ENCODE data around the gene PDIA4.
"Not testable (repeated sequence)": the region's sequence is repeated elsewhere in the genome, so short reads cannot be mapped to it uniquely, and the experiment has no call there.

The PDIA4 gene

DNA sequence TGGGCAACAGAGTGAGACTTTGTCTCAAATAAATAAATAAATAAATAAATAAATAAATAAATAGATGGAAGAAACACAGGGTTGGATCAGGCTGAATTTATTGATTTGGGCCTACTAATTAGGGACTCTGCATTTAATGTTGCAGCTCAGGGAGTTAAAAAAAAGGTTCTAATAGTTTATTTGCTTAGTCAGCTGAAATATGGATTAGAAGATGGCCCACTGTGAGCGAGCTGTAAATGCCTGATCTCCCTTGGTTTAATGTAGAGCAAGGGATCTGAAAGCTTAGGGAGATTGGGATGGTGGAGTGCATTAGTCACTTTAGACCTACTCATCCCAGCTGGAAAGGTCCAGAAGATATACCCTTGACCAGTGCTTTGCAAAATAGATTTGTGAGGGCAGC, 25.1 kb upstream of the PDIA4 start:
- no peak overlapping the region for H3K4me3 Mint-ChIP-seq
- H3K9me3 Mint-ChIP-seq, result no peaks in the 10 kb centered on the region
- H3K27ac Mint-ChIP-seq, result no peak overlapping the region
- ATAC-seq (ENCODE audit: low read depth) (no peak), DNase-seq (ENCODE audit: low spot score in 2 of 2) (no peak)
- H3K4me1 Mint-ChIP-seq, result no peaks in the 10 kb centered on the region
- H3K27me3 Mint-ChIP-seq, result peaks cover 6% of the 10 kb centered on the region
- H3K36me3 Mint-ChIP-seq, result no peaks in the 10 kb centered on the region

DNA sequence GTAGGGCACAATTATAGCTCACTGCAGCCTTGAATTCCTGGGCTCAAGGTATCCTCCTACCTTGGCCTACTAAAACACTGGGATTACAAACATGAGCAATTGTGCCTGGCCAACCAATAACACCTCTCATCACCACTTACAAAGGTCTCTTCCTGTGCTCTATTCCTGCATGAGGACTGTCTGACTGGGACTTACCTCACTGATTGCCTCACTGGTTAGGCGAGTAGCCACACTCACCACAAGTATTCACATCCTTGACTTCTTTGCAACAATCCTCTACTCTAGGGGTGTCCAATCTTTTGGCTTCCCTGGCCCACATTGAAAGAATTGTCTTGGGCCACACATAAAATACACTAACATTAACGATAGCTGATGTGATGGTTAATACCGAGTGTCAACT, 22.6 kb upstream of the PDIA4 start:
- DNase-seq (ENCODE audit: low spot score in 2 of 2) (no peak), ATAC-seq (ENCODE audit: low read depth) (no peak)
- Mint-ChIP-seq H3K27me3 (peaks cover 7% of the 10 kb centered on the region), H3K9me3 (no peaks in the 10 kb centered on the region), H3K27ac (no peak overlapping the region), H3K4me1 (no peaks in the 10 kb centered on the region), H3K36me3 (no peaks in the 10 kb centered on the region), H3K4me3 (no peak overlapping the region)

DNA sequence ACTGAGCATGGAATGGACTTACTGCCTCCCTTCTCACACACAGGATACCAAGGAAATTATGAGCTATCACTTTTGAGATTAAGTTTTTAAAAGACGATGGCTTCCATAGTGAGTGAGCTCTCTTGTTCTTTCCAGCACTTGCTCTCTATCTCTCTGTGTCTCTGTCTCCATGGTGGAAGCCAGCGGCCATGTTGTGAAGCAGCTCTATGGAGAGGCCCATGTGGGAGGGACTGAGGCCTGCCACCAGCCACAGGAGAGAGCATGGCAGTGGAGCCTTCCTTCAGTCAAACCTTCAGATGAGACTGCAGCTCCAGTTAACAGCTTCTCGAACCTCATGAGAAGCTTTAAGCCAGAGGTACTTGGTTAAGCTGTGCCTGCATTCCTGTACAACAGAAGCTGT, 20.5 kb upstream of the PDIA4 start:
- H3K4me1 Mint-ChIP-seq, result no peaks in the 10 kb centered on the region
- H3K27ac Mint-ChIP-seq, result no peak overlapping the region
- ATAC-seq (ENCODE audit: low read depth) (no peak), DNase-seq (ENCODE audit: low spot score in 2 of 2) (no peak)
- H3K4me3 Mint-ChIP-seq, result no peak overlapping the region
- no peaks in the 10 kb centered on the region for H3K9me3 Mint-ChIP-seq
- H3K27me3 Mint-ChIP-seq, result peaks cover 7% of the 10 kb centered on the region
- H3K36me3 Mint-ChIP-seq, result no peaks in the 10 kb centered on the region

DNA sequence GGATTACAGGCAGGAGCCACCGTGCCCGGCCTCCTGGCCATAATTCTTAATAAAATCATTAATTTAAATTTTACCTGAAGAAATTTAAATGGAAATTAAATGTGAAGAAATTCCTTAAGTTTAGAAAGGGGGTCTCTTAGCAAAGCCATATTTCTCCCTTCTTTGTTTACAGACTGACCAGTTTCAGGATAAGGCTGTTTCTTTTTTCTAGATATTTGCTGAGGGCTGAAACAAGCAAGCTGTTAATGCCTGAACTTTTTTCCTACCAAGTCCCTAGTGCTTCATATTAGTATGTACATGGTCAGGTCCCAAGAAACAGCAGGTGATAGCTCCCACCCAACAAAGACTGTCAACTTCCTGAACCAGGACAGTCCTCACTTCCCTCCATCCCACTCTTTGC, 18.1 kb upstream of the PDIA4 start:
- ATAC-seq (ENCODE audit: low read depth) (no peak), DNase-seq (ENCODE audit: low spot score in 2 of 2) (no peak)
- Mint-ChIP-seq H3K27ac (no peak overlapping the region), H3K9me3 (no peaks in the 10 kb centered on the region), H3K36me3 (no peaks in the 10 kb centered on the region), H3K4me3 (no peak overlapping the region), H3K4me1 (no peaks in the 10 kb centered on the region), H3K27me3 (peaks cover 11% of the 10 kb centered on the region)

DNA sequence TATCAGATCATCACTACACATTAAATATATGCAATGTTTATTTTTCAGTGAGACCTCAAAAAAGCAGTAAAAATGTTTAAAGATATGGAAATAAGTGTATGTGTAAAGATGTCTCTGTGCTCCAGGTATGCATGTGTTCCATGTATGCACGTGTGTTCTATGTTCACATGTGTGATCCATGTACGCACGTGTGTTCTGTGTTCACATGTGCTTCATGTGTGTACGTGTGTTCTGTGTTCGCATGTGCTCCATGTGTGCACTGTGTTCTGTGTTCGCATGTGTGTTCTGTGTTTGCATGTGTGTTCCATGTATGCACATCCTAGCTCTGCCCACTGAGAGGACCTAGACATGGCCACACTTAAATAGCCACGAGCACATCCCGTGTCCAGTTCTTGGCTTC, 15.6 kb upstream of the PDIA4 start:
- Mint-ChIP-seq H3K27ac (no peak overlapping the region), H3K4me1 (no peaks in the 10 kb centered on the region), H3K4me3 (no peak overlapping the region), H3K9me3 (no peaks in the 10 kb centered on the region), H3K27me3 (peaks cover 11% of the 10 kb centered on the region), H3K36me3 (no peaks in the 10 kb centered on the region)
- DNase-seq (ENCODE audit: low spot score in 2 of 2), result no peak
- ATAC-seq (ENCODE audit: low read depth), result no peak

DNA sequence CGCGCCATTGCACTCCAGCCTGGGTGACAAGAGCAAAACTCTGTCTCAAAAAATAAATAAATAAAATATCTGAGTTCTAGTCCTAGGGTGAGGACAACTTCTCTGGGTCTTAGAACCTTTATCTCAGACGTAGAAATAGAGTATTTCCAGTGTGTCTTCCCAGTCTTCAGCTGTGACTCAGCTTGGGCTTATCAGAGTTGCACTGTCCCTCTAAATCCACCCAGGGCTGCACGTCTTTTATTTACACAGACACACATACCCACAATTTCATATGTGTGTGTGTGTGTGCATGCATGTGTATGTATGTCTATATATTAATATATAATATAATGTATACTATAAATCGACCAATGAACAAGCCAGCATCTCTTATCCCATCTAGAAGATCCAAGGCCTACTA, 13.0 kb upstream of the PDIA4 start:
- H3K27me3 Mint-ChIP-seq, result peaks cover 9% of the 10 kb centered on the region
- H3K9me3 Mint-ChIP-seq, result peaks cover 4% of the 10 kb centered on the region
- no peak for ATAC-seq (ENCODE audit: low read depth)
- no peak overlapping the region for H3K4me3 Mint-ChIP-seq
- H3K27ac Mint-ChIP-seq, result no peak overlapping the region
- DNase-seq (ENCODE audit: low spot score in 2 of 2), result no peak
- H3K36me3 Mint-ChIP-seq, result peaks cover 2% of the 10 kb centered on the region
- peaks cover 2% of the 10 kb centered on the region for H3K4me1 Mint-ChIP-seq

DNA sequence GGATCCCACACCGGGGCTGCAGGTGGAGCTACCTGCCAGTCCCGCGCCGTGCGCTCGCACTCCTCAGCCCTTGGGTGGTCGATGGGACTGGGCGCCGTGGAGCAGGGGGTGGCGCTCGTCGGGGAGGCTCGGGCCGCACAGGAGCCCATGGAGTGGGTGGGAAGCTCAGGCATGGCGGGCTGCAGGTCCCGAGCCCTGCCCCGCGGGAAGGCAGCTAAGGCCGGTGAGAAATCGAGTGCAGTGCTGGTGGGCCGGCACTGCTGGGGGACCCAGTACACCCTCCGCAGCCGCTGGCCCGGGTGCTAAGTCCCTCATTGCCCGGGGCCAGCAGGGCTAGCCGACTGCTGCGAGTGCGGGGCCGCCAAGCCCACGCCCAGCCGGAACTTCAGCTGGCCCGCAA, 10.3 kb upstream of the PDIA4 start:
- not testable (repeated sequence) for H3K4me1 Mint-ChIP-seq

DNA sequence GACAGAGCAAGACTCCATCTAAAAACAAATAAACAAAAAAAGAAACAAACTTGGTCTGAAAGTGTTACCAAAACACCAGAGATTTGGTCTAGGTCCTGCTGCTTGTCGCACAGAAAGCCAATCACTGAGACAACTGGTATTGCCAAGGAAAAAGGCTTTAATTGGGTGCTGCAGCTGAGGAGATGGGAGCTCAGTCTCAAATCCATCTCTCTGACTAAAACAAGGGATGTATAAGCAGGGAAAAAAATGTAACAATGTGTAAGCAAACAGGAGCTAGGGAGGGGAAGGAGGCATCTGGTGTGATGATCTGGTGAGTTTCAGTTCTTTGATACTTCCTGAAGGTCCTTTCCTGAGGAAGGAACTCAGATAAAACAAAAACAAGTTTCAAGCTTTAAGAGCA, 8.4 kb upstream of the PDIA4 start:
- Mint-ChIP-seq H3K9me3 (peaks cover 4% of the 10 kb centered on the region), H3K4me1 (peaks cover 2% of the 10 kb centered on the region), H3K4me3 (no peak overlapping the region), H3K27me3 (peaks cover 5% of the 10 kb centered on the region), H3K36me3 (peaks cover 4% of the 10 kb centered on the region), H3K27ac (no peak overlapping the region)
- ATAC-seq (ENCODE audit: low read depth) (no peak), DNase-seq (ENCODE audit: low spot score in 2 of 2) (no peak)

More for the DNA sequence above, 10.3 kb upstream of the PDIA4 start:
- H3K9me3 Mint-ChIP-seq; ATAC-seq (ENCODE audit: low read depth); H3K4me3 Mint-ChIP-seq; H3K27ac Mint-ChIP-seq; H3K36me3 Mint-ChIP-seq; DNase-seq (ENCODE audit: low spot score in 2 of 2); H3K27me3 Mint-ChIP-seq: not testable (repeated sequence)

DNA sequence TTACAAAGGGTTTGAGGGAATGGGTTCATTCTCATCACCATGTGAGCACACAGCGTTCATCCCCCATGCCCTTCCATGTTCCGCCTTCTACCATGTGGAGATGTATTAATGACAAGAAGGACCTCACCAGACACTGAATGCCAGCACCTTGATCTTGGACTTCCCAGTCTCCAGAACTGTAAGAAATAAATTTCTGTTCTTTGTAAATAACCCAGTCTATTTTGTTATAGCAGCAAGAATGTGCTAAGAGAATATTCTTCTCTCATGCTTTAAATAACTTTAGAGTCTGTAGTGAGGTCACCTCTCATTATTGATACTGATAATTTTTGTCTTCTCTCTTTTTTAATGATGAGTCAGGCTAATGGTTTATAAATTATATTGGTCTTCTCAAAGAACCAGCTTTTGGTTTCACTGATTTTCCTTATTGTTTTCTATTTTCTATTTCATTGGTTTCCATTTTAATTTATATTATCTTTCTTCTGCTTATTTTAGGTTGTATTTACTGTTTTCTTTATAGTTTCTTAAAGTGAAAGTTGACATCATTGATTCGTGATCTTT, 3.1 kb upstream of the PDIA4 start:
- ATAC-seq (ENCODE audit: low read depth), result no peak
- Mint-ChIP-seq H3K4me1 (peaks cover 15% of the 10 kb centered on the region), H3K27me3 (no peaks in the 10 kb centered on the region), H3K4me3 (no peak overlapping the region), H3K27ac (no peak overlapping the region), H3K9me3 (no peaks in the 10 kb centered on the region), H3K36me3 (peaks cover 2% of the 10 kb centered on the region)
- no peak for DNase-seq (ENCODE audit: low spot score in 2 of 2)

DNA sequence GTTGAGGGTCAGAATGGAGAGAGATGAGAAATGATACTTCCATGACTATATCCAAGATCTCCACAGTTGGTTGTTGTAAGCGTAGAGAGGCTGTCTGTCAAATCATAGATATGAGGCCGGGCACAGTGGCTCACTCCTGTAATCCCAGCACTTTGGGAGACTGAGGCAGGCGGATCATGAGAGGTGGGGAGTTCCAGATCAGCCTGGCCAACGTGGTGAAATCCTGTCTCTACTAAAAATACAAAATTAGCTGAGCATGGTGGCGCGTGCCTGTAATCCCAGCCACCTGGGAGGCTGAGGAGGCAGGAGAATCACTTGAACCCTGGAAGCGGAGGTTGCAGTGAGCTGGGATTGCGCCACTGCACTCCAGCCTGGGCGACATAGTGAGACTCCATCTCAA, 2.1 kb upstream of the PDIA4 start:
- ATAC-seq (ENCODE audit: low read depth); H3K9me3 Mint-ChIP-seq; H3K27me3 Mint-ChIP-seq; H3K27ac Mint-ChIP-seq; H3K4me3 Mint-ChIP-seq; DNase-seq (ENCODE audit: low spot score in 2 of 2); H3K36me3 Mint-ChIP-seq: not testable (repeated sequence)
- H3K4me1 Mint-ChIP-seq, result peaks cover 21% of the 10 kb centered on the region

DNA sequence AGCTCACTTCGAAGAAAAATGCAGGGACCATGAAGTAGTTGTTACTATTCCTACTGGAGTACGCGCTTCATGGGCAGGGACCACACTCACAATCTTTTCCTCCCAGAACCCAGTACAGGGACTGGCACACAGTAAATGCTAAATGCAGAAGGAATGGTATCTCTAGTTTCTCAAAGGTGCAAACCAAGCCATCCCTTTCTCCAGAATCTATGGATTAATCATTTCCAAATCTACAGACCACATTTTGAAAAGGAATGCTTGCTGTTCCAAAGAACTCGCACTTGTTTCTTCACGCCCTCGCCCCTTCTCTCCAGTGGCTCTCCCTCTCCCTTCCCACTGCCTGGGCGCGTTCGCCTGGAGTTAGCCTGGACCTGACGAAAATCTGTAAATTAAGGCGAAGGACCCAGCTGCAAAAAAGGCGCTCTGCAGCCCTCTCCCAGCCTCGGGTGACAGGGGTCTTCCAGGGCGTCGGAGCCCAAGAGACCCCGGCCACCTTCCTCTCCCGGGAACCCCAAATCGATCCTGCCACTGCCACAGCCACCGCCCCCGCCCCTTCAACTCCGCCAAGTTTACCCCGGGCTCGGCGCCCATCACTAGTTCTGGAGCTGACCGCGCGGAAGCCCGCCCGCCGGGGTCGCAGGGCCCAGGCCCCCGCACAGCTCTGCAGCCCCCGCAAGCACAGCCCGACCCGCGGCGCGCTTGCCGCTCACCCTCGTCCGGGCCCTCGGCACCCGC, 527 bp downstream of the PDIA4 start:
- no peak for DNase-seq (ENCODE audit: low spot score in 2 of 2)
- peaks cover 30% of the 10 kb centered on the region for H3K4me1 Mint-ChIP-seq
- no peak for ATAC-seq (ENCODE audit: low read depth)

DNA sequence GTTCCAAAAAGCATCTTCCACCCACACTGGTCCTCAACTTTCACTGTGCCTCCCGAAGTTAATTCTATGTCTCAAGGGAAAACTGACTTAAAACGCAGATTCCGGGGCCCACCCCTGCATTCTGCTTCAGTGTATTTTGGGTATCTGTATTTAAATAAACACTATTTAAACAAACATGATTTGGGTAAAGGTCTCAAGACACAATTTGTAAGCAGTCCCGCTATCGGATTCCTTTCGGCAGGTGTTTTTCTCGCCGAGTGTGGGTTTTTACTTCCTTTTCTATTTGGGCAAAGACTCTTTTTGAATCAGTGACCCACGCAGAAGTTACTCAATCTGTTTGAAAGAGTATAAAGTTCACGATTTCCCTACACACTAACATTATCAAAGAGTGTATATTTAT, 1.2 kb downstream of the PDIA4 start:
- no peaks in the 10 kb centered on the region for H3K27me3 Mint-ChIP-seq
- H3K4me3 Mint-ChIP-seq, result peak overlapping the region; percentile 86
- DNase-seq (ENCODE audit: low spot score in 2 of 2), result no peak
- no peak for ATAC-seq (ENCODE audit: low read depth)
- H3K36me3 Mint-ChIP-seq, result peaks cover 5% of the 10 kb centered on the region
- no peaks in the 10 kb centered on the region for H3K9me3 Mint-ChIP-seq
- peak overlapping the region; percentile 86 for H3K27ac Mint-ChIP-seq
- peaks cover 32% of the 10 kb centered on the region for H3K4me1 Mint-ChIP-seq

More for the DNA sequence above, 527 bp downstream of the PDIA4 start:
- Mint-ChIP-seq H3K4me3 (peak overlapping the region; percentile 86), H3K9me3 (no peaks in the 10 kb centered on the region), H3K27me3 (no peaks in the 10 kb centered on the region), H3K36me3 (peaks cover 5% of the 10 kb centered on the region), H3K27ac (peak overlapping the region; percentile 86)

DNA sequence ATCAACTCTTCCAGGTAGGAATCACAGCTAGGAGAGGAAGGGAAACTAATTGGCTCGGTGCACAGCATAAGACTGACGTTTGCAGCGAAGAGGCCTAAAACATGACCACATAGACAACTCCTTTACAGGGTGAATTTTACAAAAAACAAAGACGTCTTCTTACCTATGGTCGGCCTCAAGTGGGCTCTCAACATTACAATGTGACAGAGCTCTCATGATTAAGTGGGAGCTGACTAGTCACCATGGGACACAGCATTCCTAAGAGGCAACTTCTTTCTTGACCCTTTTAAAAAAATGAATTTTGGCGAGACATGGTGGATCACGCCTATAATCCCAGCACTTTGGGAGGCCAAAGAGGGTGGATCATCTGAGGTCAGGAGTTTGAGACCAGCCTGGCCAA, 4.6 kb downstream of the PDIA4 start:
- Mint-ChIP-seq H3K36me3 (peaks cover 20% of the 10 kb centered on the region), H3K27me3 (no peaks in the 10 kb centered on the region), H3K27ac (no peak overlapping the region), H3K9me3 (no peaks in the 10 kb centered on the region), H3K4me1 (peaks cover 38% of the 10 kb centered on the region), H3K4me3 (no peak overlapping the region)
- DNase-seq (ENCODE audit: low spot score in 2 of 2) (no peak), ATAC-seq (ENCODE audit: low read depth) (no peak)

DNA sequence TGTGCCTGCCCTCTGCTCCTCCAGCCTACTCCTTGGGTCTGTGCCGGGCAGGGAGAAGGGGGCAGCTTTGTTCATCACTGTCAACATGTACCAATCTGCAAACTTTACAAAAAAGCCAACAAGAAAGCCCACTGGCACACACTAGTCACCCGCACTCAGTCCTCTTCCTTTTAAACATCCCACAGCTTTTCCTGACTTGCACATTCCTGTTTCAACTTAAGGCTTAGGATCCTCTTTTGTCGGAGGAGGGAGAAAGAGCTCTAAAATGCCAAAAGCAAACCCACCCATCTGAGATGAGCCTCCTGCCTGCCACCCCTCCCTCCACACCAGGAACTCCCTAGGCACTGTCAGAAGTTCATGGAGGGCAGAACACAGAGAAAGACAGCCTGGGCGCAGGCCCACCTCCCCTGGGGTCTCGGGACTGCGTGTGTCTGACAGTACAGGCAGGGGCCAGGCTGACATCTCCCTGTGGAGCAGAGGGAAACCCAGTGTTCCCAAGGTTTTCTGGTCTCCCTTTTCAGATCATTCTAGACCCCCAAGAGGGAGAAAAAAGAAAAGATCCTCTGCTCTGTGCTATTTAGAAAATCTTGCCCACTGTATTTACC, 5.4 kb downstream of the PDIA4 start:
- Mint-ChIP-seq H3K36me3 (peaks cover 20% of the 10 kb centered on the region), H3K27me3 (no peaks in the 10 kb centered on the region), H3K9me3 (no peaks in the 10 kb centered on the region), H3K27ac (no peak overlapping the region), H3K4me1 (peaks cover 36% of the 10 kb centered on the region), H3K4me3 (no peak overlapping the region)
- no peak for DNase-seq (ENCODE audit: low spot score in 2 of 2)
- ATAC-seq (ENCODE audit: low read depth), result no peak

DNA sequence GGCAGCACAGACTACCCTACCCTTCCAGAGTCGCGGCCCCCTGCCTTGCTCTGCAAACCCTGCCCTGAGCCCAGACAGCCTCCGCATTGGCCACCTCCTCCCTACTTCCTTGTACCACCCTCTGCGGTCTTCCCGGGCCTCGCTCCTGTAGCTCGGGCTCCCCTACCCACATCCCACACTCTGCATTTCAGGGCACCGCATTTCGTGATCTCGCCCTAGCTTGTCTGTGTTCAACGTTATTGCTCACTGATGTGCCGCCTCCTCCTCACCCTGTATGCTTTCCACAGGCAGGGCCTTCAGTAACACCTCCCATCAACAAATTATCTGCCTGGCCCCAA, 6.6 kb downstream of the PDIA4 start:
- no peak for DNase-seq (ENCODE audit: low spot score in 2 of 2)
- Mint-ChIP-seq H3K4me1 (peaks cover 27% of the 10 kb centered on the region), H3K27me3 (no peaks in the 10 kb centered on the region), H3K4me3 (peak overlapping the region; percentile 46), H3K9me3 (no peaks in the 10 kb centered on the region), H3K27ac (peak overlapping the region; percentile 17), H3K36me3 (peaks cover 23% of the 10 kb centered on the region)
- no peak for ATAC-seq (ENCODE audit: low read depth)

Data from memory B cell (primary cell).